ENCODE results near the gene PPFIBP1. TPM values are rescaled to one million over a fixed set of nuclear protein-coding genes. Genes with fewer than 3 reads are reported as not detected.
A peak's percentile ranks its signal among the peaks of the same experiment; 100 is the strongest.
"Not testable (repeated sequence)": the region's sequence is repeated elsewhere in the genome, so short reads cannot be mapped to it uniquely, and the experiment has no call there.

Gene PPFIBP1
- total RNA-seq, 4 donors from 2014 or later: 15.3 to 52.9 (median 39.8) TPM

GRCh38 chr12:27583981-27584380 is 60.0 kb downstream of the PPFIBP1 start:
- Histone ChIP-seq H3K27me3 (no peaks in the 10 kb centered on the region), H3K4me3 (no peak overlapping the region), H3K27ac (no peak overlapping the region), H3K4me1 (peaks cover 0 to 8% (median 1%) of the 10 kb centered on the region in 4 donors), H3K9me3 (no peaks in the 10 kb centered on the region), H3K36me3 (no peaks in the 10 kb centered on the region)
- in situ Hi-C loops (cut with MboI; ENCODE audit: low pct_ligation_motif_present in 1 of 4, low pct_unique_long_range_greater_than_20kb in 1 of 4, low sequenced_read_pairs in 3 of 4) (no loop called here), intact Hi-C loops (cut with DNase I; ENCODE audit: low total_unique reads) (no loop called here)
- TF ChIP-seq POLR2AphosphoS5 (IDR thresholded peaks at IDR 0.05) (no peak), POLR2A (IDR thresholded peaks at IDR 0.05) (no peak), EP300 (IDR thresholded peaks at IDR 0.05; ENCODE audit: low read depth) (no peak)
- TF ChIP-seq, protein P1, sequence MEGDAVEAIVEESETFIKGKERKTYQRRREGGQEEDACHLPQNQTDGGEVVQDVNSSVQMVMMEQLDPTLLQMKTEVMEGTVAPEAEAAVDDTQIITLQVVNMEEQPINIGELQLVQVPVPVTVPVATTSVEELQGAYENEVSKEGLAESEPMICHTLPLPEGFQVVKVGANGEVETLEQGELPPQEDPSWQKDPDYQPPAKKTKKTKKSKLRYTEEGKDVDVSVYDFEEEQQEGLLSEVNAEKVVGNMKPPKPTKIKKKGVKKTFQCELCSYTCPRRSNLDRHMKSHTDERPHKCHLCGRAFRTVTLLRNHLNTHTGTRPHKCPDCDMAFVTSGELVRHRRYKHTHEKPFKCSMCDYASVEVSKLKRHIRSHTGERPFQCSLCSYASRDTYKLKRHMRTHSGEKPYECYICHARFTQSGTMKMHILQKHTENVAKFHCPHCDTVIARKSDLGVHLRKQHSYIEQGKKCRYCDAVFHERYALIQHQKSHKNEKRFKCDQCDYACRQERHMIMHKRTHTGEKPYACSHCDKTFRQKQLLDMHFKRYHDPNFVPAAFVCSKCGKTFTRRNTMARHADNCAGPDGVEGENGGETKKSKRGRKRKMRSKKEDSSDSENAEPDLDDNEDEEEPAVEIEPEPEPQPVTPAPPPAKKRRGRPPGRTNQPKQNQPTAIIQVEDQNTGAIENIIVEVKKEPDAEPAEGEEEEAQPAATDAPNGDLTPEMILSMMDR (IDR thresholded peaks at IDR 0.05): no peak
- no peak for DNase-seq
- 85 to 94% methylated on average over 3 to 6 of the region's 6 CpGs for WGBS, 2 donors (ENCODE audit: low coverage in 1 of 2)

DNA sequence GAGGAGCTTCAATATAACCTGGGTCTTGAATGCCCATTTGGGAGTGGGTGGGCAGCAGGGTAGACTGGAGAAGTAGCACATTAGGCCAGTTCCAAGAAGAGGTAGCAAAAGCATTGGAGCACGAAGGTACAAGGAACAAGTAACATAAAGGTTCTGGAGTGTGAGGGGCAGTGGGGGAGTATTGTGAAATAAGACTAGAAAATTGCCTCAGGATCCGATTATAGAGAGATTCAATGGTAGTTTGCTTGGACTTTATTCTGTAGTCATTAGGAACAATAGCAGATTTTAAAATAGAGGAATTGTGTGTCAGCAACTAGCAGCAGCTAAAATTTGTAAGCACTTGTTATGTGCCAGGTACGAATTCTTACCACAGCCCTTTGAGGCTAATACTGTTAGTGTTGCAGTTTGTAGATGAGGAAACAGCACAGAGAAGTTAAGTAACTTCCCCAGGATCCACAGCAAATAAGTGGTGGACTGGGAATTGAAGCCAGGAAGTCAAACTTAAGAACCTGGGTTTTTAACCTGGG is 61.8 kb downstream of the PPFIBP1 start:
- peaks cover 0 to 8% (median 1%) of the 10 kb centered on the region in 4 donors for H3K4me1 ChIP-seq
- 82 to 95% methylated on average over 3 of the region's 3 CpGs for WGBS, 2 donors (ENCODE audit: low coverage in 1 of 2)
- DNase-seq: no peak
- H3K36me3 ChIP-seq: no peaks in the 10 kb centered on the region
- H3K4me3 ChIP-seq: no peak overlapping the region
- in situ Hi-C loops (cut with MboI; ENCODE audit: low pct_ligation_motif_present in 1 of 4, low pct_unique_long_range_greater_than_20kb in 1 of 4, low sequenced_read_pairs in 3 of 4) (no loop called here), intact Hi-C loops (cut with DNase I; ENCODE audit: low total_unique reads) (no loop called here)
- no peaks in the 10 kb centered on the region for H3K27me3 ChIP-seq
- TF ChIP-seq EP300 (IDR thresholded peaks at IDR 0.05; ENCODE audit: low read depth): no peak
- TF ChIP-seq POLR2AphosphoS5 (IDR thresholded peaks at IDR 0.05): no peak
- no peak for TF ChIP-seq POLR2A (IDR thresholded peaks at IDR 0.05)
- H3K27ac ChIP-seq: no peak overlapping the region
- no peaks in the 10 kb centered on the region for H3K9me3 ChIP-seq

GRCh38 chr12:27588075-27588730 is 64.2 kb downstream of the PPFIBP1 start:
- H3K4me1 ChIP-seq; DNase-seq; H3K27ac ChIP-seq; H3K9me3 ChIP-seq; H3K4me3 ChIP-seq; intact Hi-C loops (cut with DNase I; ENCODE audit: low total_unique reads); in situ Hi-C loops (cut with MboI; ENCODE audit: low pct_ligation_motif_present in 1 of 4, low pct_unique_long_range_greater_than_20kb in 1 of 4, low sequenced_read_pairs in 3 of 4); H3K36me3 ChIP-seq; H3K27me3 ChIP-seq: not testable (repeated sequence)
- 58 to 69% methylated on average over 2 of the region's 2 CpGs for WGBS, 2 donors (ENCODE audit: low coverage in 1 of 2)

GRCh38 chr12:27588776-27589175 is 64.8 kb downstream of the PPFIBP1 start:
- no peak for DNase-seq
- Histone ChIP-seq H3K27me3 (no peaks in the 10 kb centered on the region), H3K4me1 (peaks cover 0 to 8% (median 0%) of the 10 kb centered on the region in 4 donors), H3K4me3 (no peak overlapping the region), H3K9me3 (no peaks in the 10 kb centered on the region), H3K27ac (no peak overlapping the region), H3K36me3 (no peaks in the 10 kb centered on the region)
- intact Hi-C loops (cut with DNase I; ENCODE audit: low total_unique reads): no loop called here
- TF ChIP-seq POLR2A (IDR thresholded peaks at IDR 0.05) (no peak), EP300 (IDR thresholded peaks at IDR 0.05; ENCODE audit: low read depth) (no peak), POLR2AphosphoS5 (IDR thresholded peaks at IDR 0.05) (no peak)
- TF ChIP-seq, protein P1 (IDR thresholded peaks at IDR 0.05): no peak
- in situ Hi-C loops (cut with MboI; ENCODE audit: low pct_ligation_motif_present in 1 of 4, low pct_unique_long_range_greater_than_20kb in 1 of 4, low sequenced_read_pairs in 3 of 4): no loop called here
- WGBS, 2 donors (ENCODE audit: low coverage in 1 of 2): 87 to 95% methylated on average over 4 of the region's 4 CpGs

- no peak for TF ChIP-seq POLR2A (IDR thresholded peaks at IDR 0.05)
- TF ChIP-seq, protein P1 (IDR thresholded peaks at IDR 0.05): no peak
- TF ChIP-seq POLR2AphosphoS5 (IDR thresholded peaks at IDR 0.05): no peak
- no peak for TF ChIP-seq EP300 (IDR thresholded peaks at IDR 0.05; ENCODE audit: low read depth)
- Histone ChIP-seq H3K4me3 (no peak overlapping the region), H3K27ac (no peak overlapping the region), H3K4me1 (peaks cover 0 to 8% (median 0%) of the 10 kb centered on the region in 4 donors), H3K27me3 (no peaks in the 10 kb centered on the region), H3K36me3 (no peaks in the 10 kb centered on the region), H3K9me3 (no peaks in the 10 kb centered on the region)
- intact Hi-C loops (cut with DNase I; ENCODE audit: low total_unique reads) (no loop called here), in situ Hi-C loops (cut with MboI; ENCODE audit: low pct_ligation_motif_present in 1 of 4, low pct_unique_long_range_greater_than_20kb in 1 of 4, low sequenced_read_pairs in 3 of 4) (no loop called here)
- no peak for DNase-seq
- WGBS, 2 donors (ENCODE audit: low coverage in 1 of 2): 96% methylated on average over 4 of the region's 4 CpGs
Measured at GRCh38 chr12:27589419-27589818, 65.4 kb downstream of the PPFIBP1 start.

DNA sequence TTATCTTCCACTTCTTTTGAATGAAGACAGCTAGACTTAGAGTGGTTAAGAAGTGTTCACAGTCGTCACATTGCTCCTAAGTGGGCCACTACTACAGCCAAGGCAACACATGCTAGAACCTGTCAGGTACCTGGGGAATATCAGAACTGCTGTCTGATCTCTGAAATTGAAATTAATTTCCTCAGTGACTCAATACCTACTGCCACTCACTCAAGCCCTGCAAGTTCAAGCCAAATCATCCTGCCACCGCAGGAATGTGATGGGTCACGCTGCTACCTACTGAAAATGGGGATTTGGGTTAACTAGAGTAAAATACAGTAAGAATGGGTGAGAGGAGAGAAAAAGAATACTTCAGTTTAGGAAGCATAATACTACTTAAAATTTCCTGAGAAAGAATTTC is 67.7 kb downstream of the PPFIBP1 start:
- DNase-seq; H3K4me1 ChIP-seq; in situ Hi-C loops (cut with MboI; ENCODE audit: low pct_ligation_motif_present in 1 of 4, low pct_unique_long_range_greater_than_20kb in 1 of 4, low sequenced_read_pairs in 3 of 4); H3K9me3 ChIP-seq; H3K4me3 ChIP-seq; intact Hi-C loops (cut with DNase I; ENCODE audit: low total_unique reads); H3K27me3 ChIP-seq; H3K36me3 ChIP-seq: not testable (repeated sequence)
- 89 to 100% methylated on average over 2 of the region's 3 CpGs for WGBS, 2 donors (ENCODE audit: low coverage in 1 of 2)
- H3K27ac ChIP-seq: peak overlapping the region in 1 of 4 donors; percentile 21
